Measurements from ENCODE around the gene EPHA2.

EPHA2 gene

DNA sequence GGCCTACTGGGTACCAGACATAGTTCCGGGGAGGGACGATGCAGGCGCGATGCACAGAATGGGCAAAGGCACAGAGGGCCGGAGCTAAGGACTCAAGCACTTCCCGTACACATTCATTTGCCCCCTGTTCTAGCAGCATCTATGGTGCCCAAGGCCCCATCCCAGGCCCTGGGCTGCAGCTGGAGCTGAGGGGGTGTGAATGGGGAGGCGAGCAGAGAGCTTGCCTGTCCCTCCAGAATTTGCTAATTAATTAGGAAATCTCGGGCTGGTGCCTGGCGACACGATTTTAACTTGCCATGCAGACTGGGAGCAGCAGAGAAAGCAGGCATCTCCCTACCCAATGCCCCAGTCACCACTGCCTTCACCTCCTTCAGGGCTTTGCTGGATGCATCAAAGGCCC lies 35.9 kb downstream of the EPHA2 start:
- no peaks in the 10 kb centered on the region for H3K9me3 ChIP-seq (ENCODE audit: low read depth, low read length)
- H3K27ac ChIP-seq, result no peak overlapping the region
- no peaks in the 10 kb centered on the region; the same call in 1 of the 2 replicates for H3K36me3 ChIP-seq (ENCODE audit: insufficient read depth, low read length)
- H3K4me3 ChIP-seq, result no peak overlapping the region
- no peak for DNase-seq (ENCODE audit: low read depth, low spot score)
- no peak for TF ChIP-seq POLR2AphosphoS5 (IDR thresholded peaks at IDR 0.05; ENCODE audit: borderline replicate concordance, low read depth, low read length)
- TF ChIP-seq EZH2 (IDR thresholded peaks at IDR 0.05), result no peak
- TF ChIP-seq FOXP2 (optimal IDR thresholded peaks at IDR 0.05; ENCODE audit: control extremely low read depth, extremely low read length, insufficient read depth), result no peak
- H3K9ac ChIP-seq (ENCODE audit: insufficient read length), result no peak overlapping the region

- Histone ChIP-seq H3K9ac (ENCODE audit: insufficient read length) (no peak overlapping the region), H3K27ac (no peak overlapping the region), H3K4me3 (no peak overlapping the region), H3K36me3 (ENCODE audit: insufficient read depth, low read length) (no peaks in the 10 kb centered on the region), H3K9me3 (ENCODE audit: low read depth, low read length) (no peaks in the 10 kb centered on the region)
- no peak for DNase-seq (ENCODE audit: low read depth, low spot score)
- TF ChIP-seq POLR2AphosphoS5 (IDR thresholded peaks at IDR 0.05; ENCODE audit: borderline replicate concordance, low read depth, low read length) (no peak), FOXP2 (optimal IDR thresholded peaks at IDR 0.05; ENCODE audit: control extremely low read depth, extremely low read length, insufficient read depth) (no peak), EZH2 (IDR thresholded peaks at IDR 0.05) (no peak)
Observed at GRCh38 chr1:16119504-16119903, 36.4 kb downstream of the EPHA2 start.

GRCh38 chr1:16118706-16119105 lies 37.2 kb downstream of the EPHA2 start:
- no peak for TF ChIP-seq EZH2 (IDR thresholded peaks at IDR 0.05)
- TF ChIP-seq FOXP2 (optimal IDR thresholded peaks at IDR 0.05; ENCODE audit: control extremely low read depth, extremely low read length, insufficient read depth), result no peak
- no peak for TF ChIP-seq POLR2AphosphoS5 (IDR thresholded peaks at IDR 0.05; ENCODE audit: borderline replicate concordance, low read depth, low read length)
- Histone ChIP-seq H3K27ac (no peak overlapping the region), H3K9ac (ENCODE audit: insufficient read length) (no peak overlapping the region), H3K4me3 (no peak overlapping the region), H3K9me3 (ENCODE audit: low read depth, low read length) (no peaks in the 10 kb centered on the region), H3K36me3 (ENCODE audit: insufficient read depth, low read length) (no peaks in the 10 kb centered on the region)
- DNase-seq (ENCODE audit: low read depth, low spot score), result no peak

- Histone ChIP-seq H3K9ac (ENCODE audit: insufficient read length) (no peak overlapping the region), H3K36me3 (ENCODE audit: insufficient read depth, low read length) (no peaks in the 10 kb centered on the region), H3K4me3 (no peak overlapping the region), H3K9me3 (ENCODE audit: low read depth, low read length) (no peaks in the 10 kb centered on the region), H3K27ac (no peak overlapping the region)
- TF ChIP-seq EZH2 (IDR thresholded peaks at IDR 0.05), result no peak
- TF ChIP-seq FOXP2 (optimal IDR thresholded peaks at IDR 0.05; ENCODE audit: control extremely low read depth, extremely low read length, insufficient read depth), result no peak
- no peak for TF ChIP-seq POLR2AphosphoS5 (IDR thresholded peaks at IDR 0.05; ENCODE audit: borderline replicate concordance, low read depth, low read length)
- DNase-seq (ENCODE audit: low read depth, low spot score), result no peak
Observed at GRCh38 chr1:16117936-16118335, 37.9 kb downstream of the EPHA2 start.

DNA sequence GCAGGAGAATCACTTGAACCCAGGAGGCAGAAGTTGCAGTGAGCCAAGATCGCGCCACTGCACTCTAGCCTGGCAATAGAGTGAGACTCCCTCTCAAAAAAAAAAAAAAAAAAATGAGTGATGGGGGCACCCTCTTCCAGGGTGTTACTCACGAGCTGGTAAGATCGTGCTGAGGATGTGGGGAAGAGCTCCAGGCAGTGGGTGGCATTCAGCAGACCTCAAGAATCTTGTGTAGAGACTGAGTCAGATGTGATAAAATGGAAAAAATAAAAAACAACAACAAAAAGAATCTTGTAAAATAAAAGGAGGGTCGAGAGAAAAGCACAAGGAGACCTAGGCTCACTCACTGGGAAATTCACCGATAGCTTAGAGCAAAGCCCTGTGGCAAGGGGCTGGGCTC lies 38.5 kb downstream of the EPHA2 start:
- Histone ChIP-seq H3K27ac (no peak overlapping the region), H3K9ac (ENCODE audit: insufficient read length) (no peak overlapping the region), H3K36me3 (ENCODE audit: insufficient read depth, low read length) (no peaks in the 10 kb centered on the region), H3K9me3 (ENCODE audit: low read depth, low read length) (no peaks in the 10 kb centered on the region), H3K4me3 (no peak overlapping the region)
- DNase-seq (ENCODE audit: low read depth, low spot score), result no peak
- TF ChIP-seq EZH2 (IDR thresholded peaks at IDR 0.05) (no peak), POLR2AphosphoS5 (IDR thresholded peaks at IDR 0.05; ENCODE audit: borderline replicate concordance, low read depth, low read length) (no peak), FOXP2 (optimal IDR thresholded peaks at IDR 0.05; ENCODE audit: control extremely low read depth, extremely low read length, insufficient read depth) (no peak)

- Histone ChIP-seq H3K36me3 (ENCODE audit: insufficient read depth, low read length) (no peaks in the 10 kb centered on the region), H3K27ac (no peak overlapping the region), H3K9ac (ENCODE audit: insufficient read length) (no peak overlapping the region), H3K4me3 (no peak overlapping the region), H3K9me3 (ENCODE audit: low read depth, low read length) (no peaks in the 10 kb centered on the region)
- no peak for TF ChIP-seq EZH2 (IDR thresholded peaks at IDR 0.05)
- TF ChIP-seq POLR2AphosphoS5 (IDR thresholded peaks at IDR 0.05; ENCODE audit: borderline replicate concordance, low read depth, low read length), result no peak
- no peak for TF ChIP-seq FOXP2 (optimal IDR thresholded peaks at IDR 0.05; ENCODE audit: control extremely low read depth, extremely low read length, insufficient read depth)
- no peak for DNase-seq (ENCODE audit: low read depth, low spot score)
Observed at GRCh38 chr1:16116625-16117024, 39.2 kb downstream of the EPHA2 start.

- H3K4me3 ChIP-seq, result no peak overlapping the region
- no peak for TF ChIP-seq FOXP2 (optimal IDR thresholded peaks at IDR 0.05; ENCODE audit: control extremely low read depth, extremely low read length, insufficient read depth)
- H3K9ac ChIP-seq (ENCODE audit: insufficient read length), result no peak overlapping the region
- no peak for DNase-seq (ENCODE audit: low read depth, low spot score)
- no peak overlapping the region for H3K27ac ChIP-seq
- no peaks in the 10 kb centered on the region for H3K9me3 ChIP-seq (ENCODE audit: low read depth, low read length)
- H3K36me3 ChIP-seq (ENCODE audit: insufficient read depth, low read length), result no peaks in the 10 kb centered on the region
Observed at GRCh38 chr1:16116002-16116401, 39.9 kb downstream of the EPHA2 start.

DNA sequence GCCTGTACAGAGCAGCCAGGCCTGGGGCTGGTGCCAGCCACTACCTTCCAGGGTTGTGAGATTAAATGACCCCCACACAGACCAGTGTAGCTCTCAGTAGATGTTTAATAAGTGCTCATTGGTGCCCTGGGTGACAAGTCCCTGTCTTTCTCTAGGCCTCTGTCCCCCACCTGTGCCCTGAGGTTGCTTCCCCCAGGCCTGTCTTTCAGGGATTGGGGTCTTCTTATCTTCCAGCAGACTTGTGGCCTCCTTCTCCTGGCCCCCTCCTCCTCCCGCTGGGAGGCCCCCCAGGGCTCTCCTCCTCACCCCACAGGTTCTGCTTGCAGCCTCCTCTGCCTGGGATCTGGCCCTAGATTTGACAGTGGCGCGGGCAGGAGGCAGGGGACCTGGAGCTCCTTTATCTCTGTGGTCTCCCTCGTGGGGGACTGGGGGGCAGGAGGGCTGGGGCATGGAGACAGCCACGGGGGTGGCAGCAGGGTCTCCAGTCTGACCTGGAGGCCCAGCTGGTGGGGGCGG lies 40.3 kb downstream of the EPHA2 start:
- no peak overlapping the region for H3K9ac ChIP-seq (ENCODE audit: insufficient read length)
- no peaks in the 10 kb centered on the region for H3K36me3 ChIP-seq (ENCODE audit: insufficient read depth, low read length)
- no peaks in the 10 kb centered on the region for H3K9me3 ChIP-seq (ENCODE audit: low read depth, low read length)
- no peak overlapping the region for H3K4me3 ChIP-seq
- TF ChIP-seq EZH2 (IDR thresholded peaks at IDR 0.05) (no peak), FOXP2 (optimal IDR thresholded peaks at IDR 0.05; ENCODE audit: control extremely low read depth, extremely low read length, insufficient read depth) (no peak)
- no peak overlapping the region for H3K27ac ChIP-seq
- no peak for DNase-seq (ENCODE audit: low read depth, low spot score)
